GM12878 (cell line): Measurements from ENCODE around the gene NDUFA13.

Experiments used
- CTCF ChIP-seq, 3 experiments: IDR thresholded peaks in 2 of 3; conservative IDR thresholded peaks in 1 of 3; 2 replicates each; pipeline ENCODE4 v1.5.1; 2011; ENCODE audit warnings: low read depth in 3 of 3, low read length in 3 of 3, mild to moderate bottlenecking in 3 of 3, control low read depth in 2 of 3, moderate library complexity in 2 of 3, inconsistent platforms in 1 of 3, mixed read lengths in 1 of 3; ENCODE audit not compliant: control insufficient read depth in 2 of 3, insufficient read depth in 1 of 3; ENCODE audit errors: extremely low read depth in 1 of 3
- EZH2 ChIP-seq: IDR thresholded peaks from 2 replicates; pipeline ENCODE4 v1.6.1; 2012; ENCODE audit warnings: low read depth, mild to moderate bottlenecking, control low read depth, inconsistent platforms, low read length, borderline replicate concordance; ENCODE audit not compliant: control insufficient read depth
- HCFC1 ChIP-seq: fragments of 150-350 bp; IDR thresholded peaks from 2 replicates; pipeline ENCODE4 v1.6.1; 2014; ENCODE audit warnings: low read length
- IRF3 ChIP-seq: fragments of 450-650 bp; IDR thresholded peaks from 2 replicates; pipeline ENCODE4 v1.6.1; 2014; ENCODE audit warnings: mild to moderate bottlenecking
- MYC ChIP-seq: IDR thresholded peaks from 2 replicates; pipeline ENCODE4 v1.6.1; 2011; ENCODE audit warnings: mild to moderate bottlenecking, low read length, moderate library complexity, inconsistent platforms; ENCODE audit not compliant: insufficient read depth, insufficient replicate concordance, insufficient read length, severe bottlenecking
- NFXL1 ChIP-seq: fragments of 450-650 bp; IDR thresholded peaks from 2 replicates; pipeline ENCODE4 v1.6.1; 2017; ENCODE audit warnings: antibody characterized with exemption, mild to moderate bottlenecking, borderline replicate concordance
- NRF1 ChIP-seq: conservative IDR thresholded peaks from 2 replicates; pipeline ENCODE4 v1.6.1; 2011; ENCODE audit warnings: mild to moderate bottlenecking, low read depth, low read length, improper control_type of control experiment
- TARDBP ChIP-seq: IDR thresholded peaks from 2 replicates; pipeline ENCODE4 v1.6.1; 2016; ENCODE audit warnings: borderline replicate concordance
- TCF7 ChIP-seq: IDR thresholded peaks from 2 replicates; pipeline ENCODE4 v1.6.1; 2014; ENCODE audit warnings: antibody characterized with exemption, borderline replicate concordance

DNA sequence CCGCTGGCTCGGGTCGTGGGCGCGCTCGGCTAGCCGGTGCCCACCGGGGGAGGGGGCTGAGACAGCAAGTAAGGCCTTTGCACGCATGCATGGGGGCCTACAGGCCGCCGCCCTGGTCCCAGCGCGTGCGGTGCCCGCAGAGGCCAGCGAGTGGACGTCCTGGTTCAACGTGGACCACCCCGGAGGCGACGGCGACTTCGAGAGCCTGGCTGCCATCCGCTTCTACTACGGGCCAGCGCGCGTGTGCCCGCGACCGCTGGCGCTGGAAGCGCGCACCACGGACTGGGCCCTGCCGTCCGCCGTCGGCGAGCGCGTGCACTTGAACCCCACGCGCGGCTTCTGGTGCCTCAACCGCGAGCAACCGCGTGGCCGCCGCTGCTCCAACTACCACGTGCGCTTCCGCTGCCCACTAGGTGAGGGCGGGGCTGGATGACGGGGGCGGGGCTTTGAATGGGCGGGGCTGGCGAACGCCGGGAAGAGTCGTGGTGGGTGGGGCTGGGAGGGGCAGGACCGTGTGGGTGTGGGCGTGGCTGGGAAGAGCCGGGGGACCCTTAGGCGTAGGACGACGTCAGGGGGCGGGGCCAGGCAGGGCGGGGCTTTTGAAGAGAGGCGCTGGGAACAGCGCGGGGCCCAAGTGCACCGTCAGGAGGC, 24.2 kb downstream of the NDUFA13 start:
- TF ChIP-seq HCFC1 (no peak), CTCF (IDR thresholded peaks at IDR 0.05 in 2 of 3, conservative IDR thresholded peaks at IDR 0.05 in 1 of 3; ENCODE audit: control insufficient read depth in 2 of 3, extremely low read depth in 1 of 3, insufficient read depth in 1 of 3, low read depth in 3 of 3, low read length in 3 of 3) (no peak), NRF1 (no peak), MYC (no peak), IRF3 (no peak), TARDBP (no peak), EZH2 (no peak), TCF7 (no peak), NFXL1 (no peak)
